DMS53 (cell line): ENCODE results near the gene GTF2E1.
A peak's percentile ranks its signal among the peaks of the same experiment; 100 is the strongest.

Experiments used
- DNase-seq: peaks from one replicate; lab custom pipeline; 2025; lab: John Stamatoyannopoulos, UW

Gene GTF2E1

GRCh38 chr3:120800625-120801024 lies 58.1 kb downstream of the GTF2E1 start:
- no peak for DNase-seq

DNA sequence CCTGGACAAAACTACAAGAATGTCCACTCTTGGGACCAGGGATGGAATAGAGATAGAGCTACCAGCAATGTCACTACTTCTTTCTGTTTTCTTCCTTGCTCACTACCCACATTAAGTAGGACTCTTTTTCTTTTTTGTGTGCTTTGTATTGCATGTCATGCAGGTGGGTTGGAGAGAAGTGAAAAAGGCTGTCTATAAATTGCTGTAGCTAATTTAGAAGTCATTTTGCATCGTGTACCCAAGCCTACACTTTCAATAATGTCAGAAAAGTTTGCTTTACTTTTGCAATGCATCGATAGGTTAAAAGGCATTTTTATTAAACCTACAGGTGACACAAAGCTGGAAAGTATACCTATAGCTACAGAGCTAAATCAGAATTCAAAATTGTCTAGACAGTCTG lies 58.9 kb downstream of the GTF2E1 start:
- no peak for DNase-seq

DNA sequence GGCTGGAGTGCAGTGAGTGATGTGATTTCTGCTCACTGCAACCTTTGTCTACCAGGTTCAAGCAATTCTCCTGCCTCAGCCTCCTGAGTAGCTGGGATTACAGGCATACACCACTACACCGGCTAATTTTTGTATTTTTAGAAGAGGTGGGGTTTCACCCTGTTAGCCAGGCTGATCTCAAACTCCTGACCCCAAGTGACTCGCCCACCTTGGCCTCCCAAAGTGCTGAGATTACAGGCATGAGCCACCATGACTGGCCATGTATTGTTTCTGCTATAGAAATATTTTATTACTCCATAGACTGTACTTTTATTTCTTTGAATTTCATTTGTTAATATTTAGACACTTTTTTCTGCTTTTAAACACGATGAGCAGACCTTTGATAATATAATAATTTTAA lies 60.4 kb downstream of the GTF2E1 start:
- no peak for DNase-seq

GRCh38 chr3:120816728-120817127 lies 74.2 kb downstream of the GTF2E1 start:
- no peak for DNase-seq

DNA sequence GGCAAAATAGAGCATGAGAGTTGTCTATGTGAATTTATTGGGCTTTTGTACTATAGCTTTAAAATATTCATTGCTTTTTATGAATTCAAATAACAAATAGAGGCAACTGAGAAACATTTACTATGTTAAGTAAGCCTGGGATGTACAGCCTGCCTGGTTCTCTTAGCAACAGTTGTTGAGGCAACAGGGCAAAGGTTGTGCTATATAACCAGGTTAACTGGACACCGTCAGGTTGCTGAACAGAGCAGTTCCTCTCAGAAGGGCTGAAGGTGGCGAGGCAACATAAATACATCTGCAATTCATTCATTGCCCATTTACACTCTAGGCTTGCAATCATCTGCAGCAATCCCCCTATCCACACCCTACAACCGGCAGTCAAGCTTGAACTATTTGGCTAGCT lies 78.2 kb downstream of the GTF2E1 start:
- peak; percentile 34 for DNase-seq

DNA sequence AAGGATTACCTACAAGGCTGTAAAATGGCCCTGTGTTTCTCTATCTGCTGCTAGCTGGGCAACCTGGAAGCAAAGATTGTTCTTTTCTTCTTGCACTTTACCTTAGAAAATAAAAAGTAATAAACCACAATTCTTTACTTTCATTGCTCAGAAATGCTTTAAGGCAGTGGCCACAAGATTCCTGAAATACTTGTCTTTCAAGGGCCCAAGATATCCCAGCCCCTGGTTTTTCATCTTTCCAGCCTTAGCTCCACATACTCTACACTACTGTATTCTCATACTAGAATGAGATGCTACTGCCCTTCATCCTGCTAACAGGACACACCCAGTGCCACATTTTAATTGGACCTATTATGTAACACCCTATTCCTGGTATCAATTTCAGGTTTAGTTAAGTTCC lies 78.9 kb downstream of the GTF2E1 start:
- no peak for DNase-seq

GRCh38 chr3:120823156-120823555 lies 80.6 kb downstream of the GTF2E1 start:
- no peak for DNase-seq

DNA sequence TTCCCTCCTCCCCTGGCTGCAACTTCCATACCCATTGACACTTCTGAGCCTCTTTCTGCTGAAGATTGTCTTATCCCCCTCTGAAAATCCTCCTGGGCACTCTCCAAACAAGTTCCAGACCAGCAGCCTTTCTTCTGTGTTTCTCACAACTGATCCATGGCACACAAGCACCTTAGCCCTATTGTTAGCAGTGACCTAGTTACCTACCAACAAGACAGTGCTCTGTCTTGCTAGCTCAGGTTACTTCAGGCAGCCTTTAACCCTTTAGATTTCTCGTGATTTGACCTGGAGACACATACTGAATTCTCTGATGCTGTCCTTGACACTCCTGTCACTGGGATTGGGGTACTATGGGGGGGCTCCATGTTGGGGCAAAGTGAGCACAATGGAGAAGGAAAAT lies 82.1 kb downstream of the GTF2E1 start:
- DNase-seq, result no peak

GRCh38 chr3:120828796-120829195 lies 86.3 kb downstream of the GTF2E1 start:
- DNase-seq, result no peak

DNA sequence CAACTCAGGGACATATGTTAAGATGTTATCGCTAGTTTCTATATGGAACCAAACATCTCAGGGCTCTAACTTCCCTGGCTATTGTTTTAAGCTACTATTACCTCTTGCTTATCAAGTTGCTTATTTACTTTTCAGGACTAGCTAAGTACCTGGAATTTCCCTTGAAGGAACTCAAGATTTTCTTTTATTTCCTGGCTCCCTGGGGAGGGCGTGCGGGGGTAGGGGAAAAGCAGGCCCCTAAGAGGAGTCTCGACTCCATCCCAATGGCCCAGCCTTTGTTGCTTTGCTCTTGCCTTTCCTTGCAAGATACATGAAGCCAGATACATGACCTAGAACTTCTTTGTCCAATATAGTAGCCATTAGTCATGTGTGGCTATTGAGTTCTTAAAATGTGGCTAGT lies 88.5 kb downstream of the GTF2E1 start:
- DNase-seq, result no peak
